Fibroblast of gingiva (primary cell): Measurements from ENCODE around the gene TMEM239.
"Not testable (repeated sequence)": the region's sequence is repeated elsewhere in the genome, so short reads cannot be mapped to it uniquely, and the experiment has no call there.

Source experiments
- DNase-seq: peaks from one replicate; pipeline ENCODE4 v3.0.0-alpha.2; 2011; ENCODE audit warnings: low read depth

TMEM239 gene

GRCh38 chr20:2816030-2816582 is at the start of gene TMEM239:
Gene TMEM239, plus strand, starts transcription at chr20:2816364. Its CDS starts 191 bp downstream, at chr20:2816555.
- DNase-seq, result no peak

GRCh38 chr20:2767768-2768631 is 48.2 kb upstream of the TMEM239 start:
- peak; percentile 72 for DNase-seq

GRCh38 chr20:2768632-2769015 is 47.5 kb upstream of the TMEM239 start:
- DNase-seq, result no peak

GRCh38 chr20:2770091-2770490 is 46.1 kb upstream of the TMEM239 start:
- DNase-seq, result not testable (repeated sequence)

- no peak for DNase-seq
Observed at GRCh38 chr20:2771631-2772080, 44.5 kb upstream of the TMEM239 start.

GRCh38 chr20:2773812-2774211 is 42.4 kb upstream of the TMEM239 start:
- DNase-seq, result no peak

- DNase-seq, result no peak
Observed at GRCh38 chr20:2775139-2775538, 41.0 kb upstream of the TMEM239 start.

GRCh38 chr20:2778602-2779321 is 37.4 kb upstream of the TMEM239 start:
- no peak for DNase-seq

GRCh38 chr20:2780948-2781347 is 35.2 kb upstream of the TMEM239 start:
- no peak for DNase-seq

- DNase-seq, result no peak
Observed at GRCh38 chr20:2783908-2784566, 32.1 kb upstream of the TMEM239 start.

- no peak for DNase-seq
Observed at GRCh38 chr20:2793471-2793870, 22.7 kb upstream of the TMEM239 start.

GRCh38 chr20:2794202-2794748 is 21.9 kb upstream of the TMEM239 start:
- DNase-seq, result no peak

- DNase-seq, result no peak
Observed at GRCh38 chr20:2794866-2795447, 21.2 kb upstream of the TMEM239 start.

GRCh38 chr20:2795451-2795850 is 20.7 kb upstream of the TMEM239 start:
- no peak for DNase-seq

GRCh38 chr20:2796011-2796660 is 20.0 kb upstream of the TMEM239 start:
- DNase-seq, result no peak

- DNase-seq, result no peak
Observed at GRCh38 chr20:2797136-2797983, 18.8 kb upstream of the TMEM239 start.

GRCh38 chr20:2798095-2798805 is 17.9 kb upstream of the TMEM239 start:
- no peak for DNase-seq

GRCh38 chr20:2798814-2799213 is 17.4 kb upstream of the TMEM239 start:
- DNase-seq, result no peak

- DNase-seq, result no peak
Observed at GRCh38 chr20:2799271-2799670, 16.9 kb upstream of the TMEM239 start.
